ENCODE results near the gene GGNBP2.
"Not testable (repeated sequence)": the region's sequence is repeated elsewhere in the genome, so short reads cannot be mapped to it uniquely, and the experiment has no call there.

The GGNBP2 gene

DNA sequence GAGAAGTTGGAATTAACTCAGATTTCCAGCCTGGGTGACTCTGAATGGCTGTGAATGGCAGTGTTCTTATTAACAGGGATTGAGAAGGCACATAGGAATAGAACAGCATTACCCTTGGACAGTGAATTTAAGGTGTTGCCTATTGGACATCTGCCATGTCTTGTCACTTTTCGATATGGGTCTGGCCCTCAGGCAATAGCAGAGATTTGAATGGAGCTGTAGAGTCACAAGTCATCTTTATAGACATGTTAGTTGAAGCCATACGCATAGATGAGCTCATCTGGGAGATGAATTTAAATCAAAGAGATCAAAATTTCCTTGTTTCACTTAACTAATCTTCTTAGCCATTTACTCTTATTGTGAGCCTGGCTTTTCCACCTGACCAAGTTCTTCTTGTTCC, 32.1 kb downstream of the GGNBP2 start:
- no peak for DNase-seq

DNA sequence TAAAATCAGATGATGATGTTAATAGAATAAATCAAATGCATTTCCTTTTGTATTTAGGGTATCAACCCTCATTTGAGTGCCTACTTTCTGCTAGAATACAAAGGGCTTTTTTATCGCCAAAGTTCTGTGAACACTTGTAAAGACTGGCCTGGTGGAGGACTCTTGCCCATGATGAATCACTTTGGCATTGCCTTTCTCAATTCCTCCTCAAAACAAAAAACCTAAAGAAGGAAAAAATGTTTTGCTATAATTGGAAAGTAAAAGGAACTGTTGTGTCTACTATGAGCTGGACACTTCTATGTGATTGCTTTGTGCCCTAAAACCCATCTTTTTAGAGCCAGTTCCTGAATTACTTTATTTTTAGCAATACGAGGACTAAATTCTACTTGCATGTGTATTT, 34.0 kb downstream of the GGNBP2 start:
- DNase-seq, result no peak

DNA sequence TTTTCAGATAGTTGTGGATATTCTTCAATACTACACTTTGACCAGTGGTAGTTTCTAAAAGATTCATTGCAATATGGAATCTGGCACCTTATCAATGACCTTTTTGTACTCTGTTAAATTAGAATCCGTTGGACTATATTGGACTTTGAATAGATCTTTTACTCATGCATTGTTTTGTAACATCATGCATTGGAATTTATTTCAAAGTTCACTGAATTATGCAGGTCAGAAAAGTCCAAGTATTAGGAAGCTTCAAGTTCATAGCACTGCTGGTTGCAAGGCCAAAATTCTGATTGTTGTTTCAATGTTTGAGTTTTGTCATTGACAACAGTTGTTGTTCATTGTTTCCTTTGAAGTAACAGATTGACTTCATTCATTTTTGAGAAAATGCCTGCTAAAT, 39.1 kb downstream of the GGNBP2 start:
- DNase-seq, result no peak

DNA sequence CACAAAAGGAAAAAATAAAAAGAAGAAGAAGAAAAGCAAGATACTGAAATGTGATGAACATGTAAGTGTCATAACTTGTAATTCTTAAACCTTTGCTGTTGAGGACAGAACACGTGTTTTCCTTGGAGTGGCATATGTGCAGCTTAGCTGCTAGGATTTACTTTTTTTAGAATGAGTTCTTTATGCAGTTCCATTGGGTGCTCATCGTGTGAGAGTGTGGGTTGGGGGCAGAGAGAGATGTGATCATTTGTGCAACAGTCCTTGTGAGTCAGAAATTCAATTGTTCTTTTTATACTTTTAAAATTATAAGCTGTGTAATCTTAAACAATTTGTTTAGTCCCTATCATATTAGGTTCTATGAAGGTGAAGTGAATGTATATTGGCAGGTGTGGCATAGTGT, 41.4 kb downstream of the GGNBP2 start:
- DNase-seq, result no peak

DNA sequence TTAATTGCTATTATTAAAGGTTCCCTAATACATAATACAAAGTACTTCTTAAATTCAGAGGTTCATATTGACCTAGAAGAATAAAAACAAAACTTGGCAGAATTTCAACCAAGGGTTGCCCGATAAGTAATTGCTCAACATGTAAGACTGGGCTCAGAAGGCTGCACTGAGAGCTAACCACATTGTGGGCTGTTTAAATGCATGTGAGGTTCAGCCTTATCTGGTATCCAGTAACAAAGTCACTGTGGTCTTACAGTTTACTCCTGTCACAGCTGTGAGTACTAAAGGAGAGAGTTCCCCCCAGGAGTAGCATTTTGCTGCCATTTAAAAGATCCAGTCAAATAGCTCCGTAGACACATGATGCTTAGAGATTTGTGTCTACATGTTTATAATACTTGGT, 45.4 kb downstream of the GGNBP2 start:
- DNase-seq, result no peak

DNA sequence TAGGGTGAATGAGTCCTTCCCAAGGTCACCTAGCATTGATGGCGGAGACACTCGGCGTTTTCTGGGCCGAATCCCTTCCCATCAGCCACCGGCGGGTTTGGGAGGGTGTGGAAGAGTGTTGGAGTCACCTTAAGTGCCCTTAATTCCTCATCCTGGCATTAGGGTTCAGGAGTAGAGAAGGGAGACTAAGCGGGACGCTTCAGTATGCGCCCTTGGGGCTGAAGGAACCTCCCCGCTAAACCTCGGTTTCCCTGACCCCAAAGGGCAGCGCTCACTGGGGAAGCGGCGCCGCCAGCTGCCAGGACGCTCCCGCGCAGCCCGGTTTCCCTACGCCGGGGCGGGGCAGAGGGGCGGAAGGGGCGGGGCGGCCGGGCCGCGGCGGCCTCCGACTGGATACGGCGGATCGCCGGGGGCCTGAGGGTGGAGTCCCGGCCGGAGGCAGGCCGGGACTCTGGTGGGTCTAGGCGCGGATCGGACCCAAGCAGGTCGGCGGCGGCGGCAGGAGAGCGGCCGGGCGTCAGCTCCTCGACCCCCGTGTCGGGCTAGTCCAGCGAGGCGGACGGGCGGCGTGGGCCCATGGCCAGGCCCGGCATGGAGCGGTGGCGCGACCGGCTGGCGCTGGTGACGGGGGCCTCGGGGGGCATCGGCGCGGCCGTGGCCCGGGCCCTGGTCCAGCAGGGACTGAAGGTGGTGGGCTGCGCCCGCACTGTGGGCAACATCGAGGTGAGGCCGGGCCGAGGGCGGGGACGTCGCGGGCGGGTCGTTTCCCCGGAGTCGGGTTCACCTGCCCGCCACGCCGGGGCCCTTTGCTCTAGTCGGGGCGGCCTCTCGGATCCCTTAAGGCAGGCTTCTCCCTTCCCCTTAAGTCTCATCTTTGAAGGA, 47.0 kb downstream of the GGNBP2 start, which contains the start of gene DHRS11:
Gene DHRS11 (plus strand): TSS at position 446 of the 882 bp plus-strand sequence. CDS start 131 bp downstream, at position 577.
- DNase-seq, result peak; percentile 82

DNA sequence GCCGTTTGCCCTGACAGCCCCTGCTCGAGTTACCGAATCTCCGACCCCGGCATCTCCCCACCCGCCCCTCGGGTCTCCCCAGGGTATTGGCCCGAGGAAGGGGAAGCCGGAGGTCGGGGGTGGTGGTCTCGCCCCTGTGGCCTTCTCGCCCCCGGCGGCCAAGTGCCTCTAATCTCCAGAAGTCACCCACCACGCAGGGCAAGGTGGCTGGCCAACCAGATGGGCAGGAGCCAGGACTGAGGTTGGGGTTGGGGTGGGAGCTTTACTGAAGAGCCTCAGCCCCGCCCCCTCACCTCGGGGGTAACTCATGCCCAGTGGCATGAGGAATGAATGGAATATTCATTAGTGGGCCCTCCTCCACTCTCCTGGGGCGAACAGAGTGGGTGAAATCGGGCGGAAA, 47.6 kb downstream of the GGNBP2 start:
- DNase-seq, result no peak

DNA sequence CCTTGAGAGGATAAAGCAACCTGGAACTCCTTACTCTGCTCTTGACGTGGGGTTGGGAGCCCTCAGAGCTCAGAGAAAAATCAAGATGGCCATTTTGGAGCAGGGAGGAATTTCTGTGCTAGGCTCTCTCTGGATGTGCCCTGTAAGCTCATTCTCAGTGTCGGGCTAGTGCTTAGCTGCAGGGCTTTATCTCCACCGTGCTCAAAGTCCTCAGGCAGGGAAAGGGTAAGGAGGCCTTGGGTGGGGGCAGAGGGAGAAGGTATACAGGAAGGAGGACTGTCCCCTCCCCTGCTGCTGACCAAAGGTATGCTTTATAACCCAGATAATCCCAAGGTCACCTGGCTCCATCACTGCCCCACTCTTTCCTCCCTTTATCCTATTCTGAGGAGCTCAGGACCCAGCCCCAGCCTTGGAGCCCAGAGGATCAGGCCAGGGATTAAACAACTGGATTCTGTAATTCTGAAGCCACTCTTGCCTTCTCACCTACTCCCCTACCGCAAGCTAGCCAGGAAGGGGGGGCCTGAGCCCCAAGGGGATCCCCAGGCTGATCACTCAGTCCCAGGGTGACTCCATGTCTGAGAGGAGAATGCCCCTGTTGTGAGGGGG, 48.1 kb downstream of the GGNBP2 start:
- DNase-seq, result no peak

DNA sequence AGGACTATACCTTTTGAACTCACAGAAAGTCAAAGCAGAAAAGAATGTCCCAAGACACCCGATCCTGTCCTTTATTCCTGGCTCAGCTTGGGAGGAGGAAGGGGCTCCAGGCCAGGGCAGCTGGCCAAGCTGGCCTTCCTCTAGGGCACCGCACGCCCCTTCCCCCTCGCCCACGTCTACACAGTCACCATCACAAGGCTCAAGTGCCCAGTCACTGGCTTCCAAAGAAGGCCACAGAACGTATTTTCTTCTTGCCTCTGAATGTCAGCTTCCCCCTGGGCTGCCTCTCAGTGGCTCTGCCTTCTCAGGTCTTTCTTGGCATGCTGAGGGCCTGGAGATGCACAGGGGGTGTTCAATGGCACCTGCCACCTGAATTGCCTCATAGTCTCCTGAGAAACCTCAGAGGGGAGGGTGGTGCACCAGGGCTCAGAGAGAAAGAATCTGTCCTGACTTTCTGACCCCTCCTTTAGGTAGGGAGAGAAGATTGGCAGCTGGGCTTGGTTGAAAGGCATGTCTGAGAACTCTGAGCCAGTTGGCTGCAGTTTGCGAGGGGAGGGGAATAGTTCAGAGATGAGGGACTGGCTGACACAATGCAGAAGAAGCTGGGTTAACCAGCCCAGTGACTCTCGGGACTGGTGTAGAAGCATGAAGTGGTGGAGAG, 49.1 kb downstream of the GGNBP2 start:
- no peak for DNase-seq

DNA sequence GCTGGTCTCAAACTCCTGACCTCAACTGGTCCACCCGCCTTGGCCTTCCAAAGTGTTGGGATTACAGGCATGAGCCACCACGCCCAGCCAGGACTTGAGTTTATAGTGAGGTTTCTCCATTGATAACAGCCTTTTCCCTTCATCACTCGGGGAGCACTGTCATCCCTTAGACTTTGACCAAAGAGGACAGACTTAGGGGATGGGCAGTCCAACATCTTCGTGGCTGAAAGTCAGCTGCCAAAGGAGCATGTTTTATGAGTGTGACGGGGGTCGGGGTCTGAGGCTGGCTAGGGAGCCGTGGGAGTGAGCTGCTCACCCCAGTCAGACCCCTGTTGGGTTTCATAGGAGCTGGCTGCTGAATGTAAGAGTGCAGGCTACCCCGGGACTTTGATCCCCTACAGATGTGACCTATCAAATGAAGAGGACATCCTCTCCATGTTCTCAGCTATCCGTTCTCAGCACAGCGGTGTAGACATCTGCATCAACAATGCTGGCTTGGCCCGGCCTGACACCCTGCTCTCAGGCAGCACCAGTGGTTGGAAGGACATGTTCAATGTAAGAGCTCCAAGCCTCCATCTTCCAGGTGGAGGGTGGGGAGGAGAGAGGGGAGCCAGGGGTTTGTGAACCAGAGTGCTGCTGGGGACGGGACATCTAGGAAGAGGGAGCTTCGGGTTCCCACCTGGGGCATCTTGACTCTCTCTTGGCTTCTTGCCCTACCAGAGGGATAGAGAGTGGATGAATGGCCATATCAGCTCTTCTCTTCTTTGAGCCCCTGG, 50.1 kb downstream of the GGNBP2 start:
- no peak for DNase-seq

DNA sequence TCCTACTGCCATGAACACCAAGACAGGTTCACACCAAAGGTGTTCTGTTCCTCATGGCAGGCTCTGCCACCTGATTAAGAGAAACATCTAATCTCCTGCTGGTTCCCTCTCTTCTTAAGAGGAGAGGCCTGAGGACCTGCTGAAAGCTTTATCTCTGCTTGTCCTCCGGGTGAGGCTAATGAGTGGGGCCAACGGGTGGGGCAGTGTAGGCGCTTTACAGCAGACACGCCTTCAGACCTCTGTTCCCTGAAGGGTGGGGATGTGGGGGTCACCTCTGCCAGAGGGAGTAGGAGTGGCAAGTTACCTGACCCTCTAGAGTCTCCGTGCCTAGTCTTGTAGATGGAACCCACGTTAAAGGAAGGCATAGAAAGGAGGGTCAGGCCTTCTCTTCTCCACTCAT, 52.5 kb downstream of the GGNBP2 start:
- no peak for DNase-seq

DNA sequence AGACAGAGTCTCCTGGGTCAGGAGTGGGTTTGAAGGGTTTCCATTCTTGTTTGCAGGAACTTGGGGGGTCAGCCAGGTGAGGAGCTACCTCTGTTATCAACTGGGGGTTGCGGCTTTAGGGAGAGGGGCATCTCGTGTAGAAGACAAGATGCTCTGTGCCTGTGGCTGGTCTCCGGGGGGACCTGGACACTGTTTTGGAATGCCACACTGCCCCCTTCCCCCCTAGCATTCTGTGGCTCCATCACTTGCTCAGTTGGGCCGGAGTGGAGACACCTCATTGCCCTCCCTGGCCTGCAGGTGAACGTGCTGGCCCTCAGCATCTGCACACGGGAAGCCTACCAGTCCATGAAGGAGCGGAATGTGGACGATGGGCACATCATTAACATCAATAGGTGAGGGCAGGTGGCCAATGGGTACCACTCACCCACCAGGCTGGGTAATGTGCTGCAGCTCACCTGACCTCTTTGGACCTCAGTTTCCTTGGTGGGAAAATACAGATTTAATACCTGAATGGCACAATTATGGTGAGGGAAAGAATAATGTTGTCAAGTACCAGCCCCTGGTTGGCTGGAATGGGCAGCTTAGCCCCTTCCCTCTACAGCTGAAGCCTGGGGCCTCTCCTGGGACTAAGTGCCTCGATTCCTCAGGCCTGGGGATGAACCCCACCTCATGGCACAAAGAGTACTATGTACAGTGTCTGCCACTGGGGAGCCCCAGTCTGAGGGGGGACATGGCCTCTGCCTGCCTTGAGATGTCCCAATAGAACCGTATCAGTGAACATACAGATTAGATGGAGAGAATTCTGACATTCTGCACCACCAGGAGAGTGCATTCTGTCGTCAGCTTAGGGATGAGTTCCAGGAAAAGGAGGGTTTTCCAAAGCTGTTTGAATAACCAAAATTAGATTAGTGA, 53.4 kb downstream of the GGNBP2 start:
- no peak for DNase-seq

DNA sequence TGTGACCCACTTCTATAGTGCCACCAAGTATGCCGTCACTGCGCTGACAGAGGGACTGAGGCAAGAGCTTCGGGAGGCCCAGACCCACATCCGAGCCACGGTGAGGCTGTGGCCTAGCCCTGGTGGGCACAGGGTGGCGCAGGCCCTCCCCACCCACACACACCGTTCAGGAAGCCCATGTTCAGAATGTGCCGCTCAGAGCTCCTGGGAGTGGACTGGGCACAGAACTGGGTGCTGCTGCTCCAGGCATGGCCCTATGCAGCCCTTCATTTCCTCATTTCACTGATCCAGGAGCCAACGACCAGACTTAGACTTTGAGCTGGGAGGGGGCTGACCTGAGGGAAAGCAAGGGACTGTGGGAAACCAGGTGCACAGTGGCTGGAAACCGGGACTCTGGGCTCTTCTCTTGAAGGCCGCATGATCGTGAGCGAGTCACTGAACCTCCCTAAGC, 54.3 kb downstream of the GGNBP2 start:
- no peak for DNase-seq

DNA sequence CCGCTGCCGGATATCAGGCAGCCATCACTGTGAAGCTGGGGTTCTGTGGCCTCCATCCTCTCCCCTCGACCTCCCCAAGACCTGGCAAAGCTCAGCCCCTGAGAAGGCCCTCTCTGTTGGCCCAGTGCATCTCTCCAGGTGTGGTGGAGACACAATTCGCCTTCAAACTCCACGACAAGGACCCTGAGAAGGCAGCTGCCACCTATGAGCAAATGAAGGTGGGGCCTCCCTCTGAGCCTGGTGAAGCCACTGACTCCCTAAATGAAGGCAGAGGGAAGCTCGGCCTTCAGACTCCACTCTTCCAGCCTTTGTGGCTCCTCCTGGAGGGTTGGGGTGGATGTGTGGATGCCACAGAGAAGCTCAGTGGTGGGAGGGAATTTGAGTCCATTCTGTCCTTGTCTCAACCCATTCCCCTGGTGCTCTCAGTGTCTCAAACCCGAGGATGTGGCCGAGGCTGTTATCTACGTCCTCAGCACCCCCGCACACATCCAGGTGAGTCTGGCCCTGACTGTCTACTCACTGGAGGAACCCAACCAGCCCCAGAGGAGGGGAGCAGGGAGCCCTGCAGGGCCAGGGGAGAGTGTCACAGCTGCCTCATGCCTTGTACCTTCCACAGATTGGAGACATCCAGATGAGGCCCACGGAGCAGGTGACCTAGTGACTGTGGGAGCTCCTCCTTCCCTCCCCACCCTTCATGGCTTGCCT, 55.0 kb downstream of the GGNBP2 start:
- no peak for DNase-seq

DNA sequence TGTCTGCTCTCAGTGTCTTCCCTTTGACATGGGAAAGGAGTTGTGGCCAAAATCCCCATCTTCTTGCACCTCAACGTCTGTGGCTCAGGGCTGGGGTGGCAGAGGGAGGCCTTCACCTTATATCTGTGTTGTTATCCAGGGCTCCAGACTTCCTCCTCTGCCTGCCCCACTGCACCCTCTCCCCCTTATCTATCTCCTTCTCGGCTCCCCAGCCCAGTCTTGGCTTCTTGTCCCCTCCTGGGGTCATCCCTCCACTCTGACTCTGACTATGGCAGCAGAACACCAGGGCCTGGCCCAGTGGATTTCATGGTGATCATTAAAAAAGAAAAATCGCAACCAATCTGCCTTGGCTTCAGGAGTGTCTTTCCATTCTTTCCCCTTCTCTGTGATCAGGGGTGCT, 55.7 kb downstream of the GGNBP2 start:
- DNase-seq, result no peak

DNA sequence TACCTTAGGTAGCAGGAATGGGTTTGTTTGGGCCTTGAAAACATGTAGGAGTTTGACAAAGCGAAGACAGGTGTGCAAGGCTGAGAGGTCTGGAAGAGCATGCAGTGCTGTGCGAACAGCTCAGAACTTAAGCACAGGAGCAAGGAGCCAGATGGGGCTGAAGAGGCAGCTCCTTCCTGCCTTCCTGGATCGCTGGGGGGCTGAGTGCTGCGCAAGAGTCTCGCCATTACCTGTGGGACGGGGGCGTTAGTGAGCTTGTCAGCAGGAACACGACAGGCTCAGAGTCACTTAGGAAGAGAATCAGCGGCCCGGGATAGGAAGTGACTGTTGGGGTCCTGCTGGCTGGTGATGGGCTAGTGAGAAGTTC, 56.2 kb downstream of the GGNBP2 start:
- no peak for DNase-seq

DNA sequence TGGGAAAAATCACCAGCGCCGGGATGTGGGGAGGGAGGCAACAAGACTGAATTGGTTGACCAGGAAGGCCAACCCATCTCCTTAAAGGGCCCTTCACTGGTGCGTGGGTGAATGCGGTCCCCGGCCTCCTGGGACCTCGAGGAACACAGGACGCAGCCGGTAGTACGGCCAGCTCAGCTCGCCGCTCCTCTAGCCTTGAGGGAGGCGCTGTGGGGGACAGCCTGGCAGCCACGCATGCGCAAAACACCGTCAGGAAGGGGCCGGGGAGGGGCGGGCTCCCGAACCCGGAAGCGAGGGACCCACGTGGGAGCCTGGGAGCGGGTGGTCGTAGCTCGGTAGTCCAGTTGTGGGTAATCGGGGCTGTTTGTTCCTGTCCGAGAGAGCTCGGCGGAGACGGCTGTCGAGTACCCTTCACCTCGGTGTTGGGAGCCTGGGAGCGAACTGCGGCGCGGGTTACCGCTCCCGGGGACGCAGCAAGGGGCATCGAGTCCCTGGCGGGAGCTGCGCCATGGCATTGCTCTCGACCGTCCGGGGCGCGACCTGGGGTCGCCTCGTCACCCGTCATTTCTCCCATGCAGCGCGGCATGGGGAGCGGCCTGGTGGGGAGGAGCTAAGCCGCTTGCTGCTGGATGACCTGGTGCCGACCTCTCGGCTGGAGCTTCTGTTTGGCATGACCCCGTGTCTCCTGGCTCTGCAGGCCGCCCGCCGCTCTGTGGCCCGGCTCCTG, 56.7 kb downstream of the GGNBP2 start, which contains the start of gene MRM1:
Gene MRM1 (plus strand): TSS at position 281 of the 727 bp plus-strand sequence. CDS start 228 bp downstream, at position 509.
- DNase-seq, result peak; percentile 92

DNA sequence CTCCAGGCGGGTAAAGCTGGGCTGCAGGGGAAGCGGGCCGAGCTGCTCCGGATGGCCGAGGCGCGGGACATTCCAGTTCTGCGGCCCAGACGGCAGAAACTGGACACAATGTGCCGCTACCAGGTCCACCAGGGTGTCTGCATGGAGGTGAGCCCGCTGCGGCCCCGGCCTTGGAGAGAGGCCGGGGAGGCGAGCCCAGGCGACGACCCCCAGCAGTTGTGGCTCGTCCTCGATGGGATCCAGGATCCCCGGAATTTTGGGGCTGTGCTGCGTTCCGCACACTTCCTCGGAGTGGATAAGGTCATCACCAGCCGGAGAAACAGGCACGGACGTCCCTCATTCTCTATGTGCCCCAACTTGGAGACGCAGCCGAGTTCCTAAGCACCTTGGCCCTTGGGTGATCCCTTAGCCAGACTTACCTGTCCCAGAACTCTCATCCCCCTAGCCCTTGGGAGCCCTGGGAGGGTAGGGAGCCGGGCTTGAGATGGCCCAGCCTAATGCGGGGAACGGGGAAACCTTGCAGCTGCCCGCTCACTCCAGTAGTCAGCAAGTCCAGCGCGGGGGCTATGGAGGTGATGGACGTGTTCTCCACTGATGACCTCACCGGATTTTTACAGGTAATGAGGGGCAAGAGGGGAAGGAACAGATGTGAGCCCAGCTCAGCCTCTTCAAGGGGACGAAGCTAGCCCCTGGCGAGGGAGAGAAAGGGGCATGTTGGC, 57.5 kb downstream of the GGNBP2 start:
- DNase-seq, result peak; percentile 18

DNA sequence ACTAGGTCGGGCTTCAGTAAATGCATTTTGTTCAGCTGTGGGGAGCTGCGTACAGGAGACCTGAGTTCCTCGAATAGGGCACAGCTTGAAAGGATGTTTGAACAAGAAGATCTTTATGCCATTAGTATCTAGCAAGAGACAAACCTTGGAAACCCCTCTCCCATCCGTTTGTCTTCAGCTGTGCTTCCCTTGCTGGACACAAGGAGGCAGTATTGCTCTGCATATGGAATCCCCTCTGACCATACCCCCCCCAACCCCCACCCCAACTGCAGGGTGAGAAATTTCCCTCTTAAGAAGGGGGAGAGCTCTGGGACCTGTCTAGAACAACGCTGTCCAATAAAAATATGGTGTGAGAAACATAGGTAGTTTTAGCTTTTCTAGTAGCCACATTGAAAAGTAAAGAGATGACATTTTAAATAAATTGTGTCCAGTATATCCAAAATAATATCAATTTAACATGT, 58.2 kb downstream of the GGNBP2 start:
- DNase-seq, result peak; percentile 63

DNA sequence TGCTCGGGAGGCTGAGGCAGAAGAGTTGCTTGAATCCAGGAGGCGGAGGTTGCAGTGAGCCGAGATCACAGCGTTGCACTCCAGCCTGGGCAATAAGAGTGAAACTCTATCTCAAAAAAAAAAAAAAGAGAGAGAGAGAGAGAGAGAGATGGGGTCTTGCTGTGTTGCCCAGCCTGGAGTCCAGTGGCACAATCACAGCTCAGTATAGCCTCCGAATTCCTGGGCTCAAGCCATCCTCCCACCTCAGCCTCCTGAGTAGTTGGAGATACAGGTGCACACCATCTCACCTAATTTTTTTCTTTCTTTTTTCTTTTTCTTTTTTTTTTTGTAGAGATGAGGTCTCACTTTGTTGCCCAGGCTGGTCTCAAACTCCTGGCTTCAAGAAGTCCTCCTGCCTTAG, 60.3 kb downstream of the GGNBP2 start:
- DNase-seq, result not testable (repeated sequence)
